Activated T-cell treated with anti-CD3 and anti-CD28 coated beads for 1 hour (primary cell): ENCODE measurements around the gene CRISPLD2.
"Not testable (repeated sequence)": the region's sequence is repeated elsewhere in the genome, so short reads cannot be mapped to it uniquely, and the experiment has no call there.

ENCODE experiments used
- DNase-seq: peaks from one replicate; pipeline ENCODE4 v3.0.0-alpha.2; 2020; ENCODE audit warnings: low read depth

Gene CRISPLD2

DNA sequence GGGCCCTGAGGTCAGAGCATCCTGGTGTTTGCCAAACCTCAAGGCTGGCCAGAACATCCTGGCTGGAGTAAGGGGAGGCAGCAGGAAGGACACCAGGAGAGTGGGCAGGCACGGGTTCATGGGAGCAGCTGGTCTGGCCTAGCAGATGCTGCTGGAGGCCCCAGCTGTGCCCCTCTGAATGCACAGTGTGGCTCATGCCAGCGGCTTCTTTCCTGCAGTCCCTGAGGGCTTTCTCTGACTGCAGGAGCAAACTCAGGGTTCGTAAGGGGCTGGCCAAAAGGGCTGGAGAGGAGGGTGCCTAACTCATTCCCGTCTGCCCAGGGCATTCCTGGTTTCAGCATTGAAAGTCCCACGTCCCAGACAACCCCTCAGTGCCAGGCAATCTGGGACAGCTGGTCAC lies 112.9 kb downstream of the CRISPLD2 start:
- DNase-seq = no peak

DNA sequence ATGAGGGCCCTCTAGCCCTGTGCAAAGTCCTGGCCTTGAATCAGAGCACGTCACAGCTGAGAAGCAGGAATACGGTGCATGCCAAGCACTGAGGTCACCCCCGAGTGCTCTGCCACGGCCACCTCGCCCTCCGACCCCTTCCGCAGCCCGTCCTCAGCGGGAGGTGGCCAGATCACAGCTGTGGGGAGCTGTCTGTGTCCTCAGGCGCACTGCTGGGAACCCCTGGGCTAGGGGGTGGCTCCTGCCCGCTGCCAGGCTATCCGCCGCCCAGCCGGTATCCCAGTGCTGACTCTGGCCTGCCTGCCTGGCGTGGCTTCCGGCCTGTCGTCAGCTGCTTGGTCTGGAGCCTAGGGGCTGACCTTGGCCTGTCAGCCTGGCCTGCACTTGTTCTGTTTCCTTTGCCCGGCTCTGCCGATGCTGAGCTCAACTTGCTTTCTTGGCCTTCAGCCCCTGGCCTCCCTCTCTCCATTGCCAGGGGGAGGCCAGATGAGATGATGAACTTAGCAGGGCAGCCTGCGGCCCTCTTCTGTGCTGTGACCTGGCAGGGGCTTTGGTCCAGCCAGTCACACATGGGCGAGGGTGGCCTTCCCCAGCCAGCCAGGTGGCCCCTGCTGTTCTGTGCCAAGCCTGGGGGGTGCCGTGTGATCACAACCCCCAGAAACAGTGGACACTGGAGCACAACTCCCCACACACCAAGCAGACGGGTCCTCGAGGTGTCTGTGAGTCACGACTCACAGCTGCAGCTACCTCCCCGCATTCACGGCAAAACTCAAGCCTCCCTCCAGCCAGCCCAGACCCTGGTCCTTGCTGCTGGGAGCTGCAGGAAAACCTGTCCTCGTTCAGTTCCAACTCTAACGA lies 114.2 kb downstream of the CRISPLD2 start:
- no peak for DNase-seq

DNA sequence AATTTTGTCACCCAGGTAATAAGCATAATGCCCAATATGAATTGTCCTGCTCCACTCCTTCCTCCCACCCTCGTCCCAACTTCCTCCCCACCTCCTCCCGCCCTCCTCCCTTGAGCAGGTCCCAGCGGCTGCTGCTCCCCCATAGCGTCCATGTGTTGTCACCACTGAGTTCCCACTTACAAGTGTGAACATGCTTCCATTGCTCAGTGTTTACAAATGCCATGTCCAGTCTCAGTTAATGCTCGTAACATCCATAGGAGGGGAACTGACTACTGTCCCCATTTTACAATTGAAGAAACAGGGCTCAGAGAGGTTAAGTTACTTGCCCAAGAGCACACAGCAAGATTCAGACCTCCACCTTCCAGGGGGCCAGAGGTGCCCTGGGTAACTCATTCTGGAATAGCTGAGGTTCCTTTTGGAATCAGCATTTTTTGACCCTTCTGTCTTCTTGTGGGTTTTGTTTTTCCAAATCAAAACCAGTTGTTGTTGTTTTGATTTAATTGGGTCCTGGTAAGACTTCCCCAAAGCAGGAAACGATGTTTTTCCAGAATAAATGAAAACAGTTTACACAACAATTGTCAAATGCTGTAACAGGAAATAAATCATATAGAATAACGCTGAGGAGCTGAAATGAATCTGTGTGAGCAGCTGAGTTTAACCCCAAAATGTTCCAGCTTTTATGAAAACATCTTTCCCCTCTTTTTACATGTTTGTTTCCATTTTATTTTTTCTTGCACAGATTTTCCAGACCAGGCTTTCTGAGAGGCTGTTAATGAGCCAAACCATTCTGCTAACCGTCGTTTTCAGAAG lies 117.6 kb downstream of the CRISPLD2 start:
- DNase-seq = no peak

DNA sequence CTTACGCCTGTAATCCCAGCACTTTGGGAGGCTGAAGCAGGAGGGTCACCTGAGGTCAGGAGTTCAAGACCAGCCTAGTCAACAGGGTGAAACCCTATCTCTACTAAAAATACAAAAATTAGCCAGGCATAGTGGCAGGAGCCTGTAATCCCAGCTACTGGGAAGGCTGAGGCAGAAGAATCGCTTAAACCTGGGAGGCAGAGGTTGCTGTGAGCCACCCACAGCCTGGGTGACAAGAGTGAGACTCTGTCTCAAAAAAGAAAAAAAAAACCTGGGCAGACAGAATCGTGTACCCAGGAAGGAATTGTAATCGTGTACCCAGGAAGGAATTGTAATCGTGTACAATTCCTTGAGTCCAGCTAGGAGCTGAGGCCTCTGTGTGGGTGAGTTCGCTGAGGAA lies 118.8 kb downstream of the CRISPLD2 start:
- not testable (repeated sequence) for DNase-seq

DNA sequence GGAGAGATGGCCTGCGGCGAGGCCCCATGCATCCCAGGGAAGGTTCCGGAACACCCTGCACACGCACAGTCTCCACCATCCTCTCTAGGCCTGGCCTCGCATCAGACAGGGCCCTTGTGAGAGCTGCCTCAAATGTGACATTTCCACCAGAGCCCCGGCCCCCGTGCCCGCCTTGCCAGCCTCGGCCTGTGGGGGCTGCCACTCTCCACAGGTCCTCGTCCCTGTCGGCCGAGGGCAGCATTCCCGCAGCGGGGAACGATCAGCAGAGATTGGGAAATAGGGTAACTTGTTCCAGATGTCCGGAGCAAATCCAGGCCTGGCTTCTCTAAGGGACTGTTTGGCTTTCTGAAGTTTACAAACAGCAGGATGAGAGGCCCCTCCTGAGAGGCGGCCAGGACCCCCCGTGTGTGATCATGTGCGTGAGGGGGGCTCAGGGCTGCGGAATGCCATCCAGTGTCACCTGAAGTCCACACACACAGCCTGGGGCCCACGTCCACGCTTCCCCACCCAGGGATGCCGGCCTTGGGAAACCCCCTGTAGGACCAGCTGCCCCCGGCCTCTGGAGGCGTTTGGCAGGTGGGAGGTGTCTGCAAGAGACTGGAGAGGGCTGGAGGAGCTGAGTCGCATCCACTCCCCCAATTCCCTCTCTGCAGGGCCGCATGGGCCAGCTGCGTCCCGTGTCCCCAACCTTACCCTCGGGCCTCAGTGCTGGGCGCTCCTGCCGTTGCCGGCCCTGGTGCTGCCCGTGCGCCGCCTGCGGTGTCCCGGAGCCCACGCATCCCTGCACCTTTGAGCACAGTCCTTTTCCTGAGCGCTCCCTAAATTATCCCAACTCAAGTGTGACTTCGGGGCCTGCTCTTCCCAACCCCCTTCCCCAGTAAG lies 121.1 kb downstream of the CRISPLD2 start:
- no peak for DNase-seq

DNA sequence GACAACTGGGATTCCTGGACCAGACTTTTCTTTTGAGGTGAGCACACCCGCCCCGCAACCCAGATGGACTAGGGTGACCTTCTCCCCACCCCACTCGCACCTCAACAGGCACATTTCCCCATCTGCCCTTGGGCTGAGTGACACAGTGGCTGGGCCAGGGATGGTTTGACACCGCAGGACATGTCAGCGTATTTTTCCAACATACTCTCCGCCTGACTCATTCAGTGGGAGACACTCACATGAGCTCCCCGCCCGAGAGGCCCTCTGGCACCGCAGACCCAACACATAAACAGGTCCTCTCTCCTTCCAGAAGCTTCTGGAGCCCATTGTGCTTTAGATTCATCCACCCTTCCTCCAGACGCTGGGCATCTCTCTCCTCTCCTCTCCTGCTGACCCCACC lies 122.1 kb downstream of the CRISPLD2 start:
- DNase-seq = no peak

DNA sequence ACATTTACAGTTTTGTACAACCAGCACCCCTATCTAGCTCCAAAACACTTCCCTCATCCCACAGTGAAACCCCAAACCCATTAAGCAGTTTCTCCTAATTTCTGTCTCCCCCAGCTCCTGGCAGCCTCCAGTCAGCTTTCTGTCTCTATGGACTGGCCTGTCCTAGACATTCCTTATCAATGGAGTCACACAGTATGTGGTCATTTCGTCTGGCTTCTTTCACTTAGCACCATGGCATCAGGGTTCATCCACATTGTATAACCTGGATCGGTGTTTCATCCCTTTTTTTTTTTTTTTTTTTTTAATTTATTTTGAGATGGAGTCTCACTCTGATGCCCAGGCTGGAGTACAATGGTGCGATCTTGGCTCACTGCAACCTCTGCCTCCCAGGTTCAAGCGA lies 123.0 kb downstream of the CRISPLD2 start:
- no peak for DNase-seq

DNA sequence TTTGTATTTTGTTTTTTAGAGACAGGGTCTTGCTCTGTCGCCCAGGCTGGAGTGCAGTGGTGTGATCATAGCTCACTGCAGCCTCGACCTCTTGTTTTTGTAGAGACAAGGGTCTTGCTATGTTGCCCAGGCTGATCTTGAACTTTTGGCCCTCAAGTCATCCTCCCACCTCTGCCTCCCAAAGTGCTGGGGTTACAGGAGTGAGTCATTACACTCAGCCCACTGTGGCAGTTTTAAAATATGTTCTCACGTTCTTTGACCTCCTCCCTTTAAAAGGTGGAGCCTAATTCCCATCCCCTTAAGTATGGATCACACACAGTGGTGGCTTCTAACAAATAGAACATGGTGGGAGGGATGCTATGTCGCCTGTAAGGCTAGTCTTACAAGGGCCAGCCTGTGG lies 123.8 kb downstream of the CRISPLD2 start:
- DNase-seq = no peak

DNA sequence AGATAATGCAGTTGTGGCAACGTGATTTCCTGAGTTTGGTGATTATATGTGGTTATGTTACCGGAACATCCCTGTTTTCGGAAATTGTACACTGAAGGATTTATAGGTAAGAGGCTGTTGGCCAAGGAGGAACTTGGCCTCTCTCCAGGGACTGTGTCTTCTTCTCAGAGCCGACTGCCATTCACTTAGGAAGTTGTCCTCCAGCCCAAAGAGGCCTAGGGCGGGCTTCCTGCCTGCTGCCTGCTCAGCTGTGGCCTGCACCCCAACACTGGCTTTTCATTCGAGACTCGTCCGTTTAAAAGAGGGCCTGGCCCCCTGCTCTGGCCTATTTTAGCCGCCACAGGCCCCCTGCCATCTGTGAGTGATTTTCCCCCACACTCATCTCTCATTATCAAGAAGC lies 127.2 kb downstream of the CRISPLD2 start:
- no peak for DNase-seq

DNA sequence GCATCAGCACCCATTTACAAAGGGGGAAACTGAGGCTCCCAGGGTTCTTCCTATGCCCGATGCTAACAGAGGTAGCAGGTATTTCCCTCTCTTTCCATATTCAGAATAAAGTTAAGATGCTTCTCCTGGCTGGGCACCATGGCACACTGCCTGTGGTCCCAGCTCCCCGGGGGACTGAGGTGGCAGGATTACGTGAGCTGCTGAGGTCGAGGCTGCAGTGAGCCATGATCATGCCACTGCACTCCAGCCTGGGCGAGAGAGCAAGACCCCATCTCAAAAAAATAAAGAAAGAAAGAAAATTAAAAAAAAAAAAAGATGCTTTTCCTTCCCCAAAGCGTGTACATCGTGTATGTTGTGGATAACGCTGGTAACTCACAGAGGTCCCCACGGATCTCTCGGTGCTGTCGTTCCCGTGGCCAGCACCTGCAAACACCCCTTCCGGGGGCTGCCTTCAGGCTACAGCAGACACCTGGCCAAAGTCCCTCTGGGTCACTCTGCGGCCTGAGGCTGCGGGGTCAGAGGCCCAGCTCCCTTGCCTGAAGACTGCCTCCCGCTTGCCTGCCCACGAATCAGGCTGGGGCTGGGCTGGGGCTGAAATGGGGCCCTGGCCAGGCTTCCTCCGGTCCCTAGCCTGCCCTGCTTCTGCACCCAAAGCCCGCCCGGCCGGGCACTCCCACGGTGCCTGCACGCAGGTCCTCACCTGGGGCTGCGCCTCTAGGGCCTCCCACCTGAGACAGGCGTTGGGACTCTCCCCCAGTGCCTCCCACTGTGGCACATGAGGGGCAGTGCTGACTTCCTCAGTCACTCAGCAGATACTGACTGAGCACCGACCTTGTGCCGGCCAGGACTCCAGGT lies 128.4 kb downstream of the CRISPLD2 start:
- no peak for DNase-seq

DNA sequence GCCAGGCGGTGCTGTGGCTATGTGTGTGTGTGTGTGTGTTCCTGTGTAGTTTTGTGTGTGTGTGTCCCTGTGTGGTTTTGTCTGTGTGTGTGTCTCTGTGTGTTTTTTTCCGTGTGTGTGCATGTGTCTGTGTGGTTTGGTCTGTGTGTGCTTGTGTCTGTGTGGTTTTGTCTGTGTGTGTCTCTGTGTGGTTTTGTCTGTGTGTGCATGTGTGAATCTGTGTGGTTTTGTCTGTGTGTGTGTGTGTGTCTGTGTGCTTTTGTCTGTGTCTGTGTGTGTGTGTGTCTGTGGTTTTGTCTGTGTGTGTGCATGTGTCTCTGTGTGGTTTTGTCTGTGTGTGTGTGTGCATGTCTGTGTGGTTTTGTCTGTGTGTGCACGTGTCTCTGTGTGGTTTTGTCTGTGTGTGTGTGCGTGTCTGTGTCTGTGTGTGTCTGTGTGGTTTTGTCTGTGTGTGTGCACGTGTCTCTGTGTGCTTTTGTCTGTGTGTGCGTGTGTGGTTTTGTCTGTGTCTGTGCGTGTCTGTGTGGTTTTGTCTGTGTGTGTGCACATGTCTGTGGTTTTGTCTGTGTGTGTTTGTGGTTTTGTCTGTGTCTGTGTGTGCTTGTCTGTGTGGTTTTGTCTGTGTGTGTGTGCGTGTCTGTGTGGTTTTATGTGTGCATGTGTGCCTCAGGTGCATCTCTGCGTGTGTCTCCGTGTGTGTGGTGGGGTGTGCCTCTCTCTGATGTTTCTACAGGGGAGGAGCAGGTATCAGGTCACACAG lies 129.2 kb downstream of the CRISPLD2 start:
- no peak for DNase-seq

DNA sequence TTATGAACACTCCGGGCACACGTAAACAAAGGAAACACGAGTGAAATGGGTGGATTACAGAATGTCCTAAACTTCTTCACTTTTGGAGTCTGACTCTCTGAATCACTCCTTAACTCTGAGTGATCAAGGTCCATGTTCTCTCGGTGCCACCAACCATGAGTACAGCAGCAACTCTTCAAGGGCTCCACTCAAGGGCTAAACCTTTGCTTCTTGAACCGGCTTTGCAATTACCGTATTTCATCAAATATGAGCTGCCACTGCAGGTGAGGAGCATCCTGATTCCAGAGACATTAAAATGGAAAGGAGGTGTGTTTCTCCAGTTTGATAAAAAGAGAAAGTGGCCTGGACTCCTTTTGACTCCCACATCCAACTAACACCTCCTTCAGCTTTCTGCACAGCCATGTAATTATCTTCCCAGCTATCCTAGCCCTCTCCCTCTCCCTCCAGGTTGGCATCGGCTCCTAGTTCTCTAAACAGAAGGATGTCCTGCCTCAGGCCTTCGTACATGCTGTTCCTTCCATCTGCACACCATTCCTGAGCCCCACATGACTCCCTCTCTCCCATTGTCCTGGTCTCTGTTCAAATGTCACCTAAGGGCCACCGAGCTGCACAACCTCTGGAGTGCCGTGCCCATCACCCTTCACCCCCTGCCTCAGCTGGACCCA lies 130.1 kb downstream of the CRISPLD2 start:
- DNase-seq = no peak

DNA sequence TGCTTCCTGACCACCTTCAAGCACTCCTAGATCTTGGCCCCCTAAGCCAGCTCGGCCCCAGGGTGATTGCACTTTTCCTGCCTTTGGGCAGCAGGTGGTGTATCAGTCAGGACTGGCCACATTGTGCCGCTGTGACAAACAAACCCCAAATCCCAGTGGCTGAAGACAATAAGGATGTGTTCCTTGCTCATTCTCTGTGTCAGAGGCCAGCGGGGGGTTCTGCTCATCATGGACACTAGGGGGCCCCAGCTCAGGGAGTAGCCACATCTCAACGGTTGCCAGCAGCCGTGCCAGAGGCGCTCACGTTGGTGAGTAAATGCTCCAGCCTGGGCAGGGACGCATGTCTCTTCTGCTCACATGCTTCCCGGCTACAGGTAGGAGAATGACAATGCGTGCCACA lies 131.1 kb downstream of the CRISPLD2 start:
- peak; percentile 7 for DNase-seq

DNA sequence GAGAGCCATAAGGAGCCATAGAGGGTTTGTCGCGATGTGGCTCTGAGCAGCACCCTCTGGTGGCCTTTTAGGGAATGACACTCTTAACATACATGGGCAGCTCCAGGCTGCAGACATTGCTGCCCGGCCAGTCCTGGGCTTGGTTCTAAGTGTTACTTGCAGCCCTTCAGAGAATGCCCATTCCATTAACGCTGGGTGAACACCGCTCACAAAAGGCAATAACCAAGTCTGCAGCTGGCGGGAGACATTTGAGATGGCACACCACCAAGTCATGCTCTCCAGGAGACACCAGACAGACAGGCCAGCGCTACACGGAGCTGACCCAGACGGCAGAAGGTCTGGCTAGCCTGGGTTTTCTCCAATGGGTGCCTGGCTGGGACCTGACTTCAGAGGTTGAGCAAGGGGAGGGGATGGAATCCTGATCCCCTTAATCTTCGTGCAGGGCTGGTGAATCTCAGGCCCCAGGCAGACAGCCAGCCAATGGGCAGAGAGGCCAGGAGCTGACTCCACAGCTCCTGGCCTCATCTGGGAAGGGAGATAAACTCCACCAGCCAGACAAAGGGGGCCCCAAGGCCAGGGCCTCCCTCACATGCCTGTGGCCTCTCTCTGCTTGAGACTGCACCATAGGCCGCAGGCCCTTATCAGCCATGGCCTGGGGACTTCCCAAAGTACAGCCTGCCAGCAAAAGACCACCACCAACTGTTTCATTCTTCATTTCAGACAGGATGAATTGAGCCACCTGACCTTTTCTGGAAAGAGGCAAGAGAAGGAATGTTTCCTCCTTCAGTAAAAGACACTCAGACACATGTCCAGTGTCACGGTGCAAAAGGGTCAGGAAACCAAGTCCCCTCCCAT lies 132.8 kb downstream of the CRISPLD2 start:
- DNase-seq = peak; percentile 55

DNA sequence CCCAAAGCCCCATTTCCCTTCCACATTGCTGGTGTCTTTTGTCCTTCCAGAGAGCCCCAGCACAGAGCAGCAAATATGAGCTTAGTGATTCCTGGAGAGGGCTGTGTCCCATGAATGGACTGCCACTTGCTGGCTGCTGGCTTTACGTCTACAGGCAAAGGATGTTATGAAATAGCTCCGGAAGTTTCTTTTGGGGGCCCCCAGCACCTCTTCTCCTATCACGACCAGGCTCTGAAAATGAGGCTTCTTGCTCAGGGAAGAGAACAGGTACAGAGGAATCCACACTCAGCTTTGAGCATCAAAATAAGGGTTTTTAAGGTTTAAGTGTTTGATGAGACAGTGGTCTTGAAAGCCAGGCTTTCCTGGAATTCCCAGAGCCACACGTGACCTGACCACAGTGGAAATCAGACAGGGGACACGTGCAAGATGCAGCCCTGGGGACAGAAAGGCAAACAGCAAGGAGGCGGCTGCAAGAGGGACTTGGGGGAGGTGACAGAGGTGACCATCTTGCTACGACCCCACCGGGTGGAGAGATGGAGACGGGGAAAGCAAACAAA lies 133.5 kb downstream of the CRISPLD2 start:
- DNase-seq = no peak

DNA sequence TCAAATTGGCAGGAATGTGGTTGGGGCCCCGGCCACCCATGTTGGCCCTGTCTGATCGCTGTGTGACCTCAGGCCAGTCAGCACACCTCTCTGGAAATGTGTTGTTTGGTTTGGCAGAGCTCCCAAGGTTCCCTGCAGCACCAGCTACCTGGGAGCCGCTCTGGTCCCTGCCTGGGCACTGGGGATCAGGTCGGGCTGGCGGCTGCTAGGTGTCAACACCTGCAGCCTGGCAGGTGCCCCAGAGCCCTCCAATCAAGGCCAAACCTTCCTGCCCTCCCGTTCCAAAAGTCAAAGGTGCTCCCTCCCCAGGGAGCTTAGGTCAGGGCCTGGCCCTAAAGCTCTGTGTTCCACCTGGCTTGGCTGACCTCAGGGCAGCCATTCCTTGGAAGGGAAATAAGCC lies 135.6 kb downstream of the CRISPLD2 start:
- no peak for DNase-seq

DNA sequence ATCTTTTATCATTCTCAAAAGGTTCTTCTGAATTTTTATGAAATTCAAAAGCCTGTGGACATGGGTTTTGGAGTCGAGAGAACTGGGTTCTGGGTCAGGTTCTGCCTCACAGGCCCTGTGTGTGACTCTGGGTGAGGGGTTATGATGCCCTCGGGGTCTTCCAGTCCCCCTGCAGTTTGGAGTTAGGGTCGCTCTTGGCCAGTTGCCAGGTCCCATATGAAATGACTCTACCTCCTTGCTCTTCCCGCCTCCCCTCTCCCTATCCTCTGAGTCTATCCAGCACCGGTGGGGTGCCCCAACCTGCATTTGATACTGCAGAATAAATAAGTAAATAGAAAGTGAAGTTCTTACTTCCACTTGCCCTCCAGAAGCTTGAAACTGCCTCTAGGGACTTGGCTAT lies 137.4 kb downstream of the CRISPLD2 start:
- no peak for DNase-seq

DNA sequence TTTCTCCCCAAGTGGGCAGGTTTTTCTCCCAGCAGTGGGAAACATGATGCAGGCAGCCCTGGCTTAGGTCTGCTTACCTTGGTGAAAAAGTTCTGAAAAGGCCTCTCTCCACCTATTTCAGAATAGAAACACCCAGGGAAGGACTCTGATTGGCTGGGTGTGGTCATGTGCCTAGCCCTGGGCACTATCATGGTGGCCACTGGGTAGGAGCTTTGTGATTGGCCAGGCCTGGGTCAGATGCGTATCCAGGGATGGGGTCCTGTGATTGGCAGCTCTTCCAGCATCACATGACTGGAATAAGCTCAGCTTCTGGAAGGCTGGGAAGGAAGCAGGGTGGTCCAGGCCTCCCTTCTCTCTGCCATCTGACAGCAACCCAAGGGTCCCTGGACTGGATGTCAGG lies 138.0 kb downstream of the CRISPLD2 start:
- no peak for DNase-seq
